Left lung (tissue), 10 donors: ENCODE measurements around the gene SLC6A20. TPM values are rescaled to one million over a fixed set of nuclear protein-coding genes. Genes with fewer than 3 reads are reported as not detected.

Source experiments
- ATAC-seq: fragments of 200-7000 bp; cut with Tn5 transposase; one replicate; pipeline ENCODE4 v1.9.1; 2020; ENCODE audit warnings: moderate library complexity
- DNase-seq, 4 donors: peaks; one replicate each; pipeline ENCODE4 v3.0.0-alpha.2; 2013 to 2020
- H3K27ac ChIP-seq, 2 donors: fragments of 200-600 bp; sonication (generic) in 1 of 2; one replicate each; pipeline versions ENCODE4 v1.5.0 to v1.8.0; 2020 to 2021
- H3K27me3 ChIP-seq, 2 donors: fragments of 200-600 bp; sonication (generic) in 1 of 2; one replicate each; pipeline versions ENCODE4 v1.5.0 to v1.8.0; 2020 to 2021
- H3K36me3 ChIP-seq, 2 donors: fragments of 200-600 bp; sonication (generic) in 1 of 2; one replicate each; pipeline versions ENCODE4 v1.5.0 to v1.8.0; 2020 to 2021
- H3K4me1 ChIP-seq, 2 donors: fragments of 200-600 bp; one replicate each; pipeline ENCODE4 v1.8.0; 2021
- H3K4me3 ChIP-seq, 2 donors: fragments of 200-600 bp; sonication (generic) in 1 of 2; one replicate each; pipeline versions ENCODE4 v1.5.0 to v1.8.0; 2020 to 2021; ENCODE audit warnings: mild to moderate bottlenecking in 1 of 2
- H3K9me3 ChIP-seq, 2 donors: fragments of 200-600 bp; sonication (generic) in 1 of 2; one replicate each; pipeline versions ENCODE4 v1.5.0 to v1.8.0; 2020 to 2021
- CTCF ChIP-seq, 2 donors: fragments of 200-600 bp; sonication (generic) in 1 of 2; IDR thresholded peaks; one replicate each; pipeline versions ENCODE4 v1.5.0 to v1.8.0; 2021; ENCODE audit warnings: antibody characterized with exemption in 2 of 2
- intact Hi-C, 2 donors: fragments of 100-400 bp; cut with DNase I; formaldehyde crosslinking; loops; one replicate each; pipeline versions ENCODE4 v1.11.2 to v1.14.2; 2022
- polyA plus RNA-seq, 6 donors: library from polyadenylated mRNA; unstranded; fragments of 120-200 nt; gene quantifications; one replicate each; pipeline ENCODE4 v1.2.1, GENCODE V29; 2013; ENCODE audit not compliant: insufficient read length in 6 of 6
- total RNA-seq, 2 donors: library from RNA; stranded (reverse); fragmentation: NEBNext Ultra II Directional; extraction: Animal tissue kit (Norgen Biotek cat#: 25700); gene quantifications; one replicate each; pipeline ENCODE4 v1.2.1, GENCODE V29; 2021
- donor health status: DM: no; HTN: yes; CAD: no.
- donor health status: DM: no; HTN: no; CAD: no.

Gene SLC6A20
- total and polyA plus RNA-seq, 8 donors, result 0.61 to 17.0 (median 1.7) TPM

GRCh38 chr3:45826908-45827307, 30.6 kb upstream of the SLC6A20 start:
- intact Hi-C loops, result no loop called here
- no peaks in the 10 kb centered on the region for H3K4me1 ChIP-seq
- DNase-seq (no peak), ATAC-seq (no peak)
- H3K36me3 ChIP-seq, result peaks cover 5 to 74% of the 10 kb centered on the region in 2 donors
- no peak overlapping the region for H3K4me3 ChIP-seq
- no peaks in the 10 kb centered on the region for H3K9me3 ChIP-seq
- H3K27me3 ChIP-seq, result no peaks in the 10 kb centered on the region
- TF ChIP-seq CTCF (IDR thresholded peaks at IDR 0.05), result no peak
- H3K27ac ChIP-seq, result no peak overlapping the region

- H3K9me3 ChIP-seq, result no peaks in the 10 kb centered on the region
- H3K4me3 ChIP-seq, result no peak overlapping the region
- ATAC-seq, result no peak
- no peak for DNase-seq
- no peaks in the 10 kb centered on the region for H3K4me1 ChIP-seq
- no peak overlapping the region for H3K27ac ChIP-seq
- H3K36me3 ChIP-seq, result peaks cover 5 to 74% of the 10 kb centered on the region in 2 donors
- intact Hi-C loops, result no loop called here
- H3K27me3 ChIP-seq, result no peaks in the 10 kb centered on the region
- TF ChIP-seq CTCF (IDR thresholded peaks at IDR 0.05), result no peak
These were observed 30.0 kb upstream of the SLC6A20 start for GRCh38 chr3:45826321-45826720.

GRCh38 chr3:45821127-45821526, 24.8 kb upstream of the SLC6A20 start:
- H3K4me3 ChIP-seq, result no peak overlapping the region
- peaks cover 0 to 6% of the 10 kb centered on the region in 2 donors for H3K9me3 ChIP-seq
- intact Hi-C loops, result no loop called here
- H3K36me3 ChIP-seq, result peaks cover 0 to 33% of the 10 kb centered on the region in 2 donors
- no peak for TF ChIP-seq CTCF (IDR thresholded peaks at IDR 0.05)
- no peak for ATAC-seq
- DNase-seq, result no peak
- no peaks in the 10 kb centered on the region for H3K27me3 ChIP-seq
- H3K27ac ChIP-seq, result no peak overlapping the region
- H3K4me1 ChIP-seq, result peaks cover 6 to 7% of the 10 kb centered on the region in 2 donors

- H3K27me3 ChIP-seq, result no peaks in the 10 kb centered on the region
- no peak for ATAC-seq
- no peak overlapping the region for H3K4me3 ChIP-seq
- intact Hi-C loops, result no loop called here
- H3K27ac ChIP-seq, result no peak overlapping the region
- H3K4me1 ChIP-seq, result peaks cover 6 to 7% of the 10 kb centered on the region in 2 donors
- H3K36me3 ChIP-seq, result peaks cover 0 to 26% of the 10 kb centered on the region in 2 donors
- no peak for TF ChIP-seq CTCF (IDR thresholded peaks at IDR 0.05)
- no peak for DNase-seq
- peaks cover 0 to 6% of the 10 kb centered on the region in 2 donors for H3K9me3 ChIP-seq
These were observed 23.2 kb upstream of the SLC6A20 start for GRCh38 chr3:45819543-45819942.

GRCh38 chr3:45817831-45818522, 21.6 kb upstream of the SLC6A20 start:
- H3K27me3 ChIP-seq, result no peaks in the 10 kb centered on the region
- H3K36me3 ChIP-seq, result peaks cover 0 to 16% of the 10 kb centered on the region in 2 donors
- peaks cover 6 to 7% of the 10 kb centered on the region in 2 donors for H3K4me1 ChIP-seq
- TF ChIP-seq CTCF (IDR thresholded peaks at IDR 0.05), result no peak
- peak overlapping the region; percentile 53 to 72 for H3K27ac ChIP-seq
- intact Hi-C loops, result no loop called here
- ATAC-seq (peak; percentile 90), DNase-seq (peak in 2 of 4 donors; percentile 51 to 69)
- peaks cover 0 to 6% of the 10 kb centered on the region in 2 donors for H3K9me3 ChIP-seq
- no peak overlapping the region for H3K4me3 ChIP-seq
